Measurements from ENCODE around the gene NSUN6. TPM values are rescaled to one million over a fixed set of nuclear protein-coding genes. Genes with fewer than 3 reads are reported as not detected.
A peak's percentile ranks its signal among the peaks of the same experiment; 100 is the strongest.

NSUN6 gene
- total RNA-seq (2021; ENCODE audit: unreplicated experiment) = 12.5 TPM
- 3.7 and 6.3 TPM in 2 replicates for polyA plus RNA-seq (2012)
- Bru-seq, nascent RNA = percentile 68 among the genes with signal in this experiment
- percentile 66 among the genes with signal in this experiment for BruChase-seq, experiment 1, labeled RNA remaining after a 6-hour chase
- percentile 66 among the genes with signal in this experiment for BruChase-seq, experiment 2, labeled RNA remaining after a 2-hour chase
- long read RNA-seq, transcript NSUN6-201 (11 exons, 2,201 nt) = major isoform, 11 of 32 reads
- long read RNA-seq, partial matches to known transcripts = 2 of 32 reads
- long read RNA-seq, other reads (novel, unspliced or antisense) = 18 of 32 reads

- H3K79me2 ChIP-seq (ENCODE audit: insufficient read depth, low read length) = peaks cover 31% of the 10 kb centered on the region
- no peaks in the 10 kb centered on the region for H4K20me1 ChIP-seq (ENCODE audit: insufficient read depth)
- peak within 1 kb of the TSS; percentile 86 for H3K4me2 ChIP-seq (ENCODE audit: low read length)
- peak; percentile 99 for ATAC-seq
- peak; percentile 75 for DNase-seq (ENCODE audit: low read depth, low spot score)
- H3K36me3 ChIP-seq (ENCODE audit: control insufficient read depth in 1 of 2, insufficient read depth in 2 of 2, low read length in 2 of 2) = peaks cover 0 to 4% of the 10 kb centered on the region in 2 experiments; a peak in 1 of 4 replicates
- intact Hi-C loops (cut with micrococcal nuclease) = no loop called here
- H3K4me1 ChIP-seq (ENCODE audit: control insufficient read depth in 1 of 2, insufficient read depth in 2 of 2, low read length in 2 of 2) = peaks cover 5 to 12% of the 10 kb centered on the region in 2 experiments; a peak in 3 of 4 replicates
- peak within 1 kb of the TSS; percentile 74 for H3K9ac ChIP-seq (ENCODE audit: low read length)
- ChIA-PET RAD21 (ENCODE audit: low non-redundant PET in 1 of 2, low total read pairs in 2 of 2, uncharacterized antibody in 2 of 2, unreplicated experiment in 2 of 2) (no interaction called here), POLR2A (no interaction called here), CTCF (no interaction called here)
- BruUV-seq (replicated peaks) = no TSS peak
- no peak within 1 kb of the TSS for H2AFZ ChIP-seq (ENCODE audit: low read depth, low read length, poor library complexity, severe bottlenecking)
- no peaks in the 10 kb centered on the region for H3K27me3 ChIP-seq (ENCODE audit: insufficient read depth, low read length)
- H3K9me2 ChIP-seq (ENCODE audit: insufficient read depth) = no peaks in the 10 kb centered on the region
- peak within 1 kb of the TSS; percentile 37 for H3K27ac ChIP-seq (ENCODE audit: low read depth, low read length)
- H3K4me3 ChIP-seq (replicated peaks in 1 of 2; ENCODE audit: low read depth in 1 of 2, low read length in 2 of 2) = peak within 1 kb of the TSS; percentile 83 to 97
- H3K9me3 ChIP-seq (ENCODE audit: control insufficient read depth in 1 of 2, insufficient read depth in 1 of 2, low read depth in 1 of 2, low read length in 2 of 2) = no peaks in the 10 kb centered on the region
- TF ChIP-seq CEBPB (IDR thresholded peaks at IDR 0.05; ENCODE audit: low read depth) (no peak), REST (IDR thresholded peaks at IDR 0.05; ENCODE audit: low read depth) (no peak), CTCF (IDR thresholded peaks at IDR 0.05 in 2 of 3, conservative IDR thresholded peaks at IDR 0.05 in 1 of 3; ENCODE audit: borderline replicate concordance in 1 of 3, insufficient read depth in 1 of 3, low read depth in 2 of 3, low read length in 2 of 3) (0 out of 6 replicates have a peak, but pooled peaks of 1 of the 3 experiments have one; percentile 3), ZFX (IDR thresholded peaks at IDR 0.05) (no peak), SIN3A (IDR thresholded peaks at IDR 0.05; ENCODE audit: low read depth) (peak; percentile 92), SP1 (IDR thresholded peaks at IDR 0.05; ENCODE audit: low read depth) (peak; percentile 64), ZBTB33 (IDR thresholded peaks at IDR 0.05; ENCODE audit: extremely low read depth, insufficient replicate concordance, low read length) (peak; percentile 36), RAD21 (IDR thresholded peaks at IDR 0.05; ENCODE audit: low read depth) (0 out of 2 replicates have a peak, but pooled peaks have one; percentile 2), MAX (IDR thresholded peaks at IDR 0.05) (peak; percentile 92), YY1 (IDR thresholded peaks at IDR 0.05; ENCODE audit: extremely low read depth, insufficient replicate concordance, low read depth, low read length) (no peak), FOSL1 (IDR thresholded peaks at IDR 0.05; ENCODE audit: low read depth) (no peak), POLR2AphosphoS5 (IDR thresholded peaks at IDR 0.05; ENCODE audit: low read depth, low read length) (peak; percentile 92), CBX3 (IDR thresholded peaks at IDR 0.05; ENCODE audit: low read depth) (no peak; the same call in 1 of the 2 replicates), ELF1 (IDR thresholded peaks at IDR 0.05; ENCODE audit: borderline replicate concordance, low read depth) (peak; percentile 63), TCF7L2 (IDR thresholded peaks at IDR 0.05; ENCODE audit: borderline replicate concordance, extremely low read depth, insufficient read depth, insufficient read length) (peak; percentile 46), ATF3 (IDR thresholded peaks at IDR 0.05) (no peak), EGR1 (IDR thresholded peaks at IDR 0.05; ENCODE audit: low read depth) (peak; percentile 46; the same call in 1 of the 2 replicates)
Measured at GRCh38 chr10:18651324-18652007, at the start of gene NSUN6. Gene NSUN6, minus strand, starts transcription at chr10:18651587. Its CDS starts 384 bp downstream, at chr10:18651203.
